ENCODE data around the gene PTPRJ.

The PTPRJ gene

GRCh38 chr11:48148749-48149148 is 168.4 kb downstream of the PTPRJ start:
- no peak for TF ChIP-seq CTCF (conservative IDR thresholded peaks at IDR 0.05; ENCODE audit: low read length)
- no peak overlapping the region for H3K4me3 ChIP-seq (ENCODE audit: low read length)
- no peak for DNase-seq (ENCODE audit: low read depth)

- no peak overlapping the region for H3K4me3 ChIP-seq (ENCODE audit: low read length)
- TF ChIP-seq CTCF (conservative IDR thresholded peaks at IDR 0.05; ENCODE audit: low read length) = no peak
- no peak for DNase-seq (ENCODE audit: low read depth)
Measured at GRCh38 chr11:48150213-48150612, 169.9 kb downstream of the PTPRJ start.

- no peak for TF ChIP-seq CTCF (conservative IDR thresholded peaks at IDR 0.05; ENCODE audit: low read length)
- peak; percentile 60 for DNase-seq (ENCODE audit: low read depth)
- no peak overlapping the region for H3K4me3 ChIP-seq (ENCODE audit: low read length)
Measured at GRCh38 chr11:48154151-48154550, 173.8 kb downstream of the PTPRJ start.

- TF ChIP-seq CTCF (conservative IDR thresholded peaks at IDR 0.05; ENCODE audit: low read length) = no peak
- no peak for DNase-seq (ENCODE audit: low read depth)
- H3K4me3 ChIP-seq (ENCODE audit: low read length) = no peak overlapping the region
Measured at GRCh38 chr11:48161951-48162884, 181.9 kb downstream of the PTPRJ start.

GRCh38 chr11:48162885-48163268 is 182.5 kb downstream of the PTPRJ start:
- H3K4me3 ChIP-seq (ENCODE audit: low read length) = no peak overlapping the region
- no peak for DNase-seq (ENCODE audit: low read depth)
- no peak for TF ChIP-seq CTCF (conservative IDR thresholded peaks at IDR 0.05; ENCODE audit: low read length)

GRCh38 chr11:48163360-48164100 is 183.2 kb downstream of the PTPRJ start:
- no peak for TF ChIP-seq CTCF (conservative IDR thresholded peaks at IDR 0.05; ENCODE audit: low read length)
- H3K4me3 ChIP-seq (ENCODE audit: low read length) = no peak overlapping the region
- DNase-seq (ENCODE audit: low read depth) = no peak

Measured in AG10803 (cell line).